HepG2 (cell line): ENCODE measurements around the gene PTK7. TPM values are rescaled to one million over a fixed set of nuclear protein-coding genes. Genes with fewer than 3 reads are reported as not detected.
A peak's percentile ranks its signal among the peaks of the same experiment; 100 is the strongest.

Experiments
- ELF3 ChIP-seq: IDR thresholded peaks from 2 replicates; pipeline ENCODE4 v1.6.1; 2016; ENCODE audit warnings: missing genetic modification reagents, missing compliant biosample characterization
- FOXA1 ChIP-seq, 2 experiments: fragments of 450-650 bp in 1 of 2; sonication (generic) in 1 of 2; formaldehyde crosslinking in 1 of 2; IDR thresholded peaks; 2 replicates each; pipeline versions ENCODE4 v1.4.0 to v1.6.1; 2016 to 2020; ENCODE audit warnings: missing genetic modification reagents in 1 of 2
- HES4 ChIP-seq: sonication (generic); formaldehyde crosslinking; IDR thresholded peaks from 2 replicates; pipeline ENCODE4 v1.9.0; 2021; ENCODE audit warnings: mild to moderate bottlenecking, missing genetic modification reagents, borderline replicate concordance
- HOMEZ ChIP-seq: IDR thresholded peaks from 2 replicates; pipeline ENCODE4 v1.6.1; 2016; ENCODE audit warnings: low read depth
- MIER3 ChIP-seq: IDR thresholded peaks from 2 replicates; pipeline ENCODE4 v1.6.1; 2016; ENCODE audit warnings: missing compliant biosample characterization, borderline replicate concordance
- NCOA2 ChIP-seq: sonication (generic); formaldehyde crosslinking; IDR thresholded peaks from 2 replicates; pipeline ENCODE4 v1.8.0; 2022; ENCODE audit warnings: inconsistent platforms
- NPAS2 ChIP-seq: sonication (generic); formaldehyde crosslinking; IDR thresholded peaks from 2 replicates; pipeline ENCODE4 v1.8.0; 2022; ENCODE audit warnings: mild to moderate bottlenecking, missing genetic modification reagents, borderline replicate concordance
- PHF20 ChIP-seq: sonication (generic); formaldehyde crosslinking; IDR thresholded peaks from 2 replicates; pipeline ENCODE4 v1.5.0; 2020; ENCODE audit warnings: mild to moderate bottlenecking, missing genetic modification reagents
- SOX6 ChIP-seq, 2 experiments: fragments of 450-650 bp in 1 of 2; sonication (generic) in 1 of 2; formaldehyde crosslinking in 1 of 2; IDR thresholded peaks; 2 replicates each; pipeline versions ENCODE4 v1.4.0 to v1.6.1; 2017 to 2020; ENCODE audit warnings: antibody characterized with exemption in 1 of 2, mild to moderate bottlenecking in 1 of 2, missing genetic modification reagents in 1 of 2
- TAF1 ChIP-seq: sonication (generic); formaldehyde crosslinking; IDR thresholded peaks from 2 replicates; pipeline ENCODE4 v1.4.0; 2020; ENCODE audit warnings: missing genetic modification reagents
- UBTF ChIP-seq: sonication (generic); formaldehyde crosslinking; IDR thresholded peaks from 2 replicates; pipeline ENCODE4 v1.4.0; 2020; ENCODE audit warnings: mild to moderate bottlenecking, missing genetic modification reagents
- ZNF224 ChIP-seq: sonication (generic); formaldehyde crosslinking; IDR thresholded peaks from 2 replicates; pipeline ENCODE4 v1.5.0; 2020; ENCODE audit warnings: mild to moderate bottlenecking, missing genetic modification reagents
- ZNF460 ChIP-seq: sonication (generic); formaldehyde crosslinking; IDR thresholded peaks from 2 replicates; pipeline ENCODE4 v1.5.1; 2020; ENCODE audit warnings: missing genetic modification reagents, mild to moderate bottlenecking, borderline replicate concordance
- ZNF614 ChIP-seq: IDR thresholded peaks from 2 replicates; pipeline ENCODE4 v1.6.1; 2018; ENCODE audit warnings: missing biosample characterization, missing genetic modification reagents, inconsistent platforms, borderline replicate concordance
- ZNF746 ChIP-seq: sonication (generic); formaldehyde crosslinking; IDR thresholded peaks from 2 replicates; pipeline ENCODE4 v1.8.0; 2022; ENCODE audit warnings: mild to moderate bottlenecking, missing genetic modification reagents
- ZNF816 ChIP-seq: sonication (generic); formaldehyde crosslinking; IDR thresholded peaks from 2 replicates; pipeline ENCODE4 v1.8.0; 2022; ENCODE audit warnings: missing genetic modification reagents, mild to moderate bottlenecking, borderline replicate concordance
- ZSCAN21 ChIP-seq: sonication (generic); formaldehyde crosslinking; IDR thresholded peaks from 2 replicates; pipeline ENCODE4 v1.8.0; 2022; ENCODE audit warnings: mild to moderate bottlenecking, missing genetic modification reagents, moderate library complexity, borderline replicate concordance
- ZSCAN29 ChIP-seq: sonication (generic); formaldehyde crosslinking; conservative IDR thresholded peaks from 2 replicates; pipeline ENCODE4 v1.4.0; 2020; ENCODE audit warnings: mild to moderate bottlenecking, missing genetic modification reagents
- polyA plus RNA-seq, 8 experiments: library from polyadenylated mRNA; depleted of rRNA in 3 of 8; stranded (reverse) in 7 of 8; unstranded in 1 of 8; fragments of >200 nt; fragmentation: Illumina TruSeq in 4 of 8; extraction: Trizol in 4 of 8; gene quantifications; 2 replicates each; pipeline versions ENCODE4 v1.2.1 to v1.2.3, GENCODE V29; 2011 to 2016; ENCODE audit warnings: low read depth in 4 of 8, missing spikeins in 1 of 8, mixed read lengths in 1 of 8; ENCODE audit not compliant: insufficient read depth in 1 of 8
- total RNA-seq, 5 experiments: library from RNA; depleted of rRNA; stranded (reverse); fragments of >200 nt; fragmentation: Illumina TruSeq; extraction: Trizol; gene quantifications; 2 replicates each; pipeline ENCODE4 v1.2.3, GENCODE V29; 2016; ENCODE audit warnings: low read depth in 1 of 5
- TF ChIP-seq, protein P1 (sequence below): sonication (generic); formaldehyde crosslinking; IDR thresholded peaks from 2 replicates; pipeline ENCODE4 v1.5.1; 2020; ENCODE audit warnings: mild to moderate bottlenecking, missing genetic modification reagents, moderate library complexity
- TF ChIP-seq, protein P2 (sequence below): sonication (generic); formaldehyde crosslinking; IDR thresholded peaks from 2 replicates; pipeline ENCODE4 v1.4.0; 2020; ENCODE audit warnings: missing genetic modification reagents
- TF ChIP-seq, protein P3 (sequence below): IDR thresholded peaks from 2 replicates; pipeline ENCODE4 v1.6.1; 2012; ENCODE audit warnings: inconsistent platforms

PTK7 gene
- total and polyA plus RNA-seq, 2 of the 13 experiments (the other 11 are each of a cell fraction or from before 2014, with no cell fraction given): 98.5 to 99.8 TPM

DNA sequence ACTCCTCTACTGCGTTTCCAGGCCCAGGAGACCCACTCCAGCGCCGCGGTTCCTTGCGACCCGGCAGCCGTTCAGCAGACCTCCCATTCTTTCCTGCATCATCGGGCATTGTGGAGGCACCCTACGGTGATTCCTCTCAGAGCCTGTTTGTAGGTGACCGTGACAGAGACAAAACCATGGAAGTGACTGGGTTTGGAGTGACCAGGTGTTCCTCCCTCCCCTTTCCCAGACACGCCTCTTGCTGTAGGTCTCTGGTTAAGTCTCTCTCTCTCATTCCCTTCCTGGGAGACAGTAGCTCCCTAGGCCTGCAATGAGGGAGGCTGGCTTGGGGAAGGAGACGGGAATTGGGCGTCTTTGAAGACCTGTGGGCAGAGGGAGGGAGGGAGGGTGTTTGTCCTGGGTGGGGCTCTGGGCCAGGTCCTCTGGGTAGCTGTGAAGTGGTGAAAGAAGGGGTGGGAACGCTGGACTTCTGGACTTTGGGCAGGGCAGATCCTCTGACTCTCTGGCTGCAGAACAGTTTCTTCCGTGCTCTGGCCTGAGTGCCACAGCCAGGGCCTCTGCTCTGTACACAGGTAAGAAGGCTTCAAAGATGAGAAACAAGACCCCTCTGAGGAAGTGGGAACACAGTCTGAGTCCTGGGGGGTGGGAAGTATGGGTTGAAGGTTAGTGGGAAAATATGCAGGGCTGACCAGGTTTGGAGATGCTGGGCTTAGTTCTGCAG, 15.9 kb upstream of the PTK7 start (continued):
- TF ChIP-seq HOMEZ (CRISPR knock-in tag) (0 out of 2 replicates have a peak, but pooled peaks have one; percentile 50), NCOA2 (peak; percentile 63), ZNF816 (CRISPR knock-in tag) (0 out of 2 replicates have a peak, but pooled peaks have one; percentile 56), HES4 (CRISPR knock-in tag) (no peak), NPAS2 (CRISPR knock-in tag) (no peak), SOX6 (IDR thresholded peaks at IDR 0.05) (no peak), SOX6 (CRISPR knock-in tag; IDR thresholded peaks at IDR 0.05) (peak; percentile 52; the same call in 1 of the 2 replicates), UBTF (CRISPR knock-in tag) (peak; percentile 72), TAF1 (CRISPR knock-in tag) (peak; percentile 68; the same call in 1 of the 2 replicates), ZSCAN29 (CRISPR knock-in tag) (peak; percentile 83), PHF20 (peak; percentile 50), ELF3 (CRISPR knock-in tag) (peak; percentile 72), ZNF460 (0 out of 2 replicates have a peak, but pooled peaks have one; percentile 9), ZSCAN21 (CRISPR knock-in tag) (0 out of 2 replicates have a peak, but pooled peaks have one; percentile 39), FOXA1 (IDR thresholded peaks at IDR 0.05) (no peak), FOXA1 (CRISPR knock-in tag; IDR thresholded peaks at IDR 0.05) (peak; percentile 15; the same call in 1 of the 2 replicates), ZNF224 (CRISPR knock-in tag) (no peak), MIER3 (peak; percentile 69), ZNF746 (CRISPR knock-in tag) (peak; percentile 80), ZNF614 (CRISPR knock-in tag) (peak; percentile 72; the same call in 1 of the 2 replicates)
- TF ChIP-seq, protein P1, sequence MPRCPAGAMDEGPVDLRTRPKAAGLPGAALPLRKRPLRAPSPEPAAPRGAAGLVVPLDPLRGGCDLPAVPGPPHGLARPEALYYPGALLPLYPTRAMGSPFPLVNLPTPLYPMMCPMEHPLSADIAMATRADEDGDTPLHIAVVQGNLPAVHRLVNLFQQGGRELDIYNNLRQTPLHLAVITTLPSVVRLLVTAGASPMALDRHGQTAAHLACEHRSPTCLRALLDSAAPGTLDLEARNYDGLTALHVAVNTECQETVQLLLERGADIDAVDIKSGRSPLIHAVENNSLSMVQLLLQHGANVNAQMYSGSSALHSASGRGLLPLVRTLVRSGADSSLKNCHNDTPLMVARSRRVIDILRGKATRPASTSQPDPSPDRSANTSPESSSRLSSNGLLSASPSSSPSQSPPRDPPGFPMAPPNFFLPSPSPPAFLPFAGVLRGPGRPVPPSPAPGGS (CRISPR knock-in tag): 0 out of 2 replicates have a peak, but pooled peaks have one; percentile 60
- TF ChIP-seq, protein P2, sequence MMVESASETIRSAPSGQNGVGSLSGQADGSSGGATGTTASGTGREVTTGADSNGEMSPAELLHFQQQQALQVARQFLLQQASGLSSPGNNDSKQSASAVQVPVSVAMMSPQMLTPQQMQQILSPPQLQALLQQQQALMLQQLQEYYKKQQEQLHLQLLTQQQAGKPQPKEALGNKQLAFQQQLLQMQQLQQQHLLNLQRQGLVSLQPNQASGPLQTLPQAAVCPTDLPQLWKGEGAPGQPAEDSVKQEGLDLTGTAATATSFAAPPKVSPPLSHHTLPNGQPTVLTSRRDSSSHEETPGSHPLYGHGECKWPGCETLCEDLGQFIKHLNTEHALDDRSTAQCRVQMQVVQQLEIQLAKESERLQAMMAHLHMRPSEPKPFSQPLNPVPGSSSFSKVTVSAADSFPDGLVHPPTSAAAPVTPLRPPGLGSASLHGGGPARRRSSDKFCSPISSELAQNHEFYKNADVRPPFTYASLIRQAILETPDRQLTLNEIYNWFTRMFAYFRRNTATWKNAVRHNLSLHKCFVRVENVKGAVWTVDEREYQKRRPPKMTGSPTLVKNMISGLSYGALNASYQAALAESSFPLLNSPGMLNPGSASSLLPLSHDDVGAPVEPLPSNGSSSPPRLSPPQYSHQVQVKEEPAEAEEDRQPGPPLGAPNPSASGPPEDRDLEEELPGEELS: peak; percentile 47; the same call in 1 of the 2 replicates
- TF ChIP-seq, protein P3, sequence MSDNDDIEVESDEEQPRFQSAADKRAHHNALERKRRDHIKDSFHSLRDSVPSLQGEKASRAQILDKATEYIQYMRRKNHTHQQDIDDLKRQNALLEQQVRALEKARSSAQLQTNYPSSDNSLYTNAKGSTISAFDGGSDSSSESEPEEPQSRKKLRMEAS: 0 out of 2 replicates have a peak, but pooled peaks have one; percentile 7
